Upper lobe of left lung (tissue), 4 donors: ENCODE measurements around the gene PRSS33.

Source experiments
- CTCF ChIP-seq, 6 experiments: fragments of 450-650 bp in 4 of 6; fragments of 200-600 bp in 2 of 6; sonication (generic) in 2 of 6; IDR thresholded peaks; one replicate each; pipeline ENCODE4 v1.5.1; 2016 to 2019; ENCODE audit warnings: antibody characterized with exemption in 6 of 6
- EP300 ChIP-seq, 4 donors: sonication (generic); formaldehyde crosslinking; IDR thresholded peaks; one replicate each; pipeline ENCODE4 v1.5.1; 2017; ENCODE audit warnings: antibody characterized with exemption in 4 of 4, control low read depth in 2 of 4
- POLR2A ChIP-seq, 4 donors: fragments of 450-650 bp; IDR thresholded peaks; one replicate each; pipeline ENCODE4 v1.5.1; 2016 to 2017; ENCODE audit warnings: antibody characterized with exemption in 4 of 4, mild to moderate bottlenecking in 2 of 4
- POLR2AphosphoS5 ChIP-seq, 2 donors: sonication (generic); formaldehyde crosslinking; IDR thresholded peaks; one replicate each; pipeline ENCODE4 v1.5.1; 2017; ENCODE audit warnings: antibody characterized with exemption in 2 of 2

DNA sequence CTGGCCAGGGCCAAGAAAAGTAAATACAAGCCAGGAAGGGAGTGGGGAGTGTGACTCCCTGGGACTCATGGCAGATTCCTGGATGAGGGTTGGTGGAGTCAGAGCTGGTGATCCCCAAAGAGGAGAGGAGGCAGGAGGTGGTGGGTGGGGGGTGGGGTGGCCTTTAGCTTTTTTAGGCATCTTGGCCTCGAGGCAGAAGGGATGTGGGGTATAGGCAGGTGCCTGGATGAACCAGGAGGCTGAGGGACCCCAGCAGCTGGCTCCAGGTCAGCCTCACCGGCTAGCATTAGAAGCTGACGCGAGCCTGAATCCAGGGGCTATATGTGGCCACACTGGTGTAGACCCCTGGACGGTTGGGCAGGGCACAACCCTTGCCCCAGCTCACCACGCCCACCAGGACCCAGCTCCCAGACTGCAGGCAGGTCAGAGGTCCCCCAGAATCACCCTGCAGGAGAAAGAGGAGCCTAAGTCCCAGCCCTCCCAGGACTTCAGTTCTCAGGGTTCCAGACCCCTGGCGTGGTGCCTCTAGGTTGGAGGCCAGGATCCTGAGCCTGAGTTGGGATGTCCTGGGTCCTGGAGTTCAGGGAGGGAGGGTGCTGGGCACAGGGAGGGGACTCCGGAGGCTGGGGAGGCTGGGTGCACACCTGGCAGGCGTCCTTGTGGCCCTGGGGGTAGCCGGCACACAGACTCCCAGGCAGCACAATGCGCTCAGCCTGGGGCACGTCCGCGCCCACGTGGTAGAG is 2.8 kb downstream of the PRSS33 start:
- no peak for TF ChIP-seq CTCF (IDR thresholded peaks at IDR 0.05)
- no peak for TF ChIP-seq POLR2A (IDR thresholded peaks at IDR 0.05)
- TF ChIP-seq EP300 (IDR thresholded peaks at IDR 0.05) = no peak
- no peak for TF ChIP-seq POLR2AphosphoS5 (IDR thresholded peaks at IDR 0.05)
